ENCODE results near the gene HLF. TPM values are rescaled to one million over a fixed set of nuclear protein-coding genes. Genes with fewer than 3 reads are reported as not detected.

The HLF gene
- total RNA-seq, 1 experiment from 2014 or later, result 0.68 TPM

- no peak for DNase-seq (ENCODE audit: low spot score)
Measured at GRCh38 chr17:55308613-55309391, 44.0 kb downstream of the HLF start.

DNA sequence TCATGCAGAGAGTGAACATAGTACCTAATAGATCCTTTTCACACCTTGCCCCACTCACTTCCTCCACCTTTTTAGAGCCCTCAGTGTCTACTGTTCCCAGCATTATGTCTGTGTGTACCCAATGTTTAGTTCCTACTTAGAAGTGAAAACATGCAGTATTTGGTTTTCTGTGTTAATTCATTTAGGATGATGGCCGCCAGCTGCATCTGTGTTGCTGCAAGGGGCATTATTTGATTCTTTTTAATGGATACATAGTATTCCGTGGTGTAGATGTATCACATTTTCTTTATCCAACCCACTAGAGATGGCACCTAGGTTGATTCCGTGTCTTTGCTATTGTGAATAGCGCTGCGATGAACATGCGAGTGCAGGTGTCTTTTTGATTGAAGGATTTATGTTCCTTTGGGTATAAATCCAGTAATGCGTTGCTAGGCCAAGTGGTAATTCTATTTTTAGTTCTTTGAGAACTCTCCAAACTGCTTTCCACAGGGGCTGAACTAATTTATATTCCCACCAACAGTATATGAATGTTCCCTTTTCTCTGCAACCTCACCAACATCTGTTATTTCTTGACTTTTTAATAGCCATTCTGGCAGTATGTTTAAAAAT, 47.1 kb downstream of the HLF start:
- no peak for DNase-seq (ENCODE audit: low spot score)

- no peak for DNase-seq (ENCODE audit: low spot score)
Measured at GRCh38 chr17:55312852-55313251, 48.1 kb downstream of the HLF start.

- DNase-seq (ENCODE audit: low spot score), result no peak
Measured at GRCh38 chr17:55314061-55314783, 49.5 kb downstream of the HLF start.

GRCh38 chr17:55314784-55315491, 50.2 kb downstream of the HLF start:
- no peak for DNase-seq (ENCODE audit: low spot score)

DNA sequence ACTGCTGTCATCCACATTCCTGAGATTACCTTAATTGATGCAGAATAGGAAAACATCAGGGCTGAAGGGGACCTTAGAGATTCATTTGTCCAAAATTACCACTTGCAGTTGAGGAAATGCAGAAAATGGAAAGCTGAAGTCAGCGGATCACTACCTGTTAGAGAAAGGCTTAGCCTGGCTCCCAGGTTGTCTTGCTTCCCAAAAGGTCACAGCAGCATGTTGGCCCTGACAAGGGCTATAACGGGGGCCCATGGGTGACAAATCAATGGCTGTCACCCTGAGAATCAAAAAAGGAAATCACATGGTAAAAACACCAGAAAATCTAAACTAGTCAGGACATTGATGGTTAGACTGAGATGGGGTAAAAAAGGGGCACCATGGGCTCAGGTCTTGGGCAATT, 51.7 kb downstream of the HLF start:
- DNase-seq (ENCODE audit: low spot score), result no peak

DNA sequence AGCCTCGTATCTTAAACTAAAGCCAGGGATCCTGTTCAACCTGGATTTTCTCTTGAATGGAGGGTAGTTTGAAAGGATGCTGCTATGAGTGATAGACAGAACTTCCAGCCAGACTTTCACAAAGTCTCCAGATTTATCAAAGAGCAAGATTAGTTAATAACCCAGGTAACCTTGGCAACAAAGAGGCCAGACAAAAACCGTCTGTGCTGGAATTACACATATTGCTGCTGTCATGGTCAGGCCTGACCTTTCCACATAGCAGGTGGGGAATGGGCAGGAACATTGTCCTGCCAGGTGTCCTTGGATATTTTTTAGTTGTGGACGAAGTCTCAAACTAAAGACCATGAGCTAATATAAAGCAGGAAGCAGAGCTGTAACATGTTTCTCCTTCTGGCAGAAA, 52.5 kb downstream of the HLF start:
- no peak for DNase-seq (ENCODE audit: low spot score)

DNA sequence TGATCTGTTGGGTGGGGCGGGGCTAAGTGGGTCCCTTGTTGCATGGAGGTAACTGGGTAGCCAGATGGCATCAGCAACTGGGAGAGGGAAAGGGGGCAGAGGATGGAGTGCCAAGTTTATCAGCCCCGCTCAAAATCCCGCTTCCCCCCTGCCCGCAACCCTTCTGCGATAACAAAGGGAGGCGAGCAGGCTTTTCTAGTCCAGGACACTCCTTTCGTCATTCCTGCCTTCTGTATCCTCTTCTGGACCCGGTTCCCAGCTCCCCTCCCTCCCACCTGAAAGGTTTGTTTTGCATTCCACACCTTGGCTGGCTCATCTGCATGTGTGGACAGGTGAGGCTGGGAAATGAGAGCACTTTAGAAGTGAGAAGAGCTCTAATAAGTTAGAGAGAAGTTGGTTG, 53.3 kb downstream of the HLF start:
- DNase-seq (ENCODE audit: low spot score), result no peak

- DNase-seq (ENCODE audit: low spot score), result no peak
Measured at GRCh38 chr17:55318715-55319487, 54.1 kb downstream of the HLF start.

GRCh38 chr17:55319933-55320593, 55.3 kb downstream of the HLF start:
- no peak for DNase-seq (ENCODE audit: low spot score)

DNA sequence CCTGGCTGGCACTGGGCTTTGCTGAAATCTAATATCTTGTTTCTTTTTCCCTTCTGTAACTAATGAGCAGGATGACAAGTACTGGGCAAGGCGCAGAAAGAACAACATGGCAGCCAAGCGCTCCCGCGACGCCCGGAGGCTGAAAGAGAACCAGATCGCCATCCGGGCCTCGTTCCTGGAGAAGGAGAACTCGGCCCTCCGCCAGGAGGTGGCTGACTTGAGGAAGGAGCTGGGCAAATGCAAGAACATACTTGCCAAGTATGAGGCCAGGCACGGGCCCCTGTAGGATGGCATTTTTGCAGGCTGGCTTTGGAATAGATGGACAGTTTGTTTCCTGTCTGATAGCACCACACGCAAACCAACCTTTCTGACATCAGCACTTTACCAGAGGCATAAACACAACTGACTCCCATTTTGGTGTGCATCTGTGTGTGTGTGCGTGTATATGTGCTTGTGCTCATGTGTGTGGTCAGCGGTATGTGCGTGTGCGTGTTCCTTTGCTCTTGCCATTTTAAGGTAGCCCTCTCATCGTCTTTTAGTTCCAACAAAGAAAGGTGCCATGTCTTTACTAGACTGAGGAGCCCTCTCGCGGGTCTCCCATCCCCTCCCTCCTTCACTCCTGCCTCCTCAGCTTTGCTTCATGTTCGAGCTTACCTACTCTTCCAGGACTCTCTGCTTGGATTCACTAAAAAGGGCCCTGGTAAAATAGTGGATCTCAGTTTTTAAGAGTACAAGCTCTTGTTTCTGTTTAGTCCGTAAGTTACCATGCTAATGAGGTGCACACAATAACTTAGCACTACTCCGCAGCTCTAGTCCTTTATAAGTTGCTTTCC, 56.0 kb downstream of the HLF start:
- no peak for DNase-seq (ENCODE audit: low spot score)

GRCh38 chr17:55321427-55322060, 56.8 kb downstream of the HLF start:
- no peak for DNase-seq (ENCODE audit: low spot score)

- no peak for DNase-seq (ENCODE audit: low spot score)
Measured at GRCh38 chr17:55322453-55322985, 57.8 kb downstream of the HLF start.

DNA sequence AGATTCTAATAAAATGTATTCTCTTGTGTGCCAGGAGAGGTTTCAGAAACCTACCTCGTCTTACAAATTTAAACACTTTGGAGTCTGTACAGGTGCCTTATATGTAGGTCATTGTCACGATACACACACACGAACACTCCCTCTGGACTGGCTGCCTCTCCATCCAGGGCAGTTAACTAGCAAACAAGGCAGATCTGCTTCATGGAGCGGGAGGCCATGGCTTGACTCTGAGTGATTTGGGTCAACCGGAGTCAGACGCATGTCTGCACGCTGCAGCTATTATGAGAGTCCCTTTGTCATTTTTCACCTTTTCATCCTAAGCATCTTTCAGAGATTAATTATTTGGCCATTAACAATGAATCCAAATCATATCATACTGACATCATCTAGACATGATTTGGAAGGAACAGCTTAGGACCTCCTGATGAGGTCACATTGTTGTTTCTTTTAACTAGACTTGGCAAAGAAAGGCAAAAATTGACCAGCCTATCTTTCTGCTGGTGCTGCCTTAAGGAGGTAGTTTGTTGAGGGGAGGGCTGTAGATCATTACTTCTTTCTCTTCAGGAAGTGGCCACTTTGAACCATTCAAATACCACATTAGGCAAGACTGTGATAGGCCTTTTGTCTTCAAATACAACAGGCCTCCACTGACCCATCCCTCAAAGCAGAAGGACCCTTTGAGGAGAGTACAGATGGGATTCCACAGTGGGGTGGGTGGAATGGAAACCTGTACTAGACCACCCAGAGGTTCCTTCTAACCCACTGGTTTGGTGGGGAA, 58.9 kb downstream of the HLF start:
- no peak for DNase-seq (ENCODE audit: low spot score)

GRCh38 chr17:55324296-55324978, 59.7 kb downstream of the HLF start:
- DNase-seq (ENCODE audit: low spot score), result no peak

DNA sequence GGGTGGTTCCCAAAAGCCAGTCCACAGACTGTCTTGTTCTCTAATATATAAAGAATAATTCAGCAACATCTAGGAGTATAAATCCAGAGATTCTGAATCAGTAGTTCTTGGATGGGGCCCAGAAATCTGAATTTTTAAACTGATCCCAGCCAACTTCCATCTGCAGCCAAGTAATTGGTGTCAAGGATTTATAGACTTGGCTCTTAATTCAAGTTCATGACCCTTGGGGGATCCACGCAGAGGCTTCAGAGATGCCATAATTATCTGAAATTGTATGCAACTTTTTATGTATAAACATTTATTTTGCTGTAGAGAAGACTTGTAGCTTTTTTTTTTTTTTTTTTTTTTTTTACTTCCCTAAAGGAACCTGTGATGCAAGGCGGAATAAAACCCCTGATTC, 60.6 kb downstream of the HLF start:
- no peak for DNase-seq (ENCODE audit: low spot score)

- DNase-seq (ENCODE audit: low spot score), result no peak
Measured at GRCh38 chr17:55326030-55326429, 61.3 kb downstream of the HLF start.

All from H4 (cell line).